GM21786 (cell line): ENCODE measurements around the gene PCDHGA5.
A peak's percentile ranks its signal among the peaks of the same experiment; 100 is the strongest.
"Not testable (repeated sequence)": the region's sequence is repeated elsewhere in the genome, so short reads cannot be mapped to it uniquely, and the experiment has no call there.

Source experiments
- ATAC-seq: cut with Tn5 transposase; IDR thresholded peaks from one replicate; pipeline ENCODE4 v1.9.1; 2021; ENCODE audit not compliant: unreplicated experiment

Gene PCDHGA5

GRCh38 chr5:141384471-141385267 lies 20.7 kb downstream of the PCDHGA5 start:
- ATAC-seq: no peak

DNA sequence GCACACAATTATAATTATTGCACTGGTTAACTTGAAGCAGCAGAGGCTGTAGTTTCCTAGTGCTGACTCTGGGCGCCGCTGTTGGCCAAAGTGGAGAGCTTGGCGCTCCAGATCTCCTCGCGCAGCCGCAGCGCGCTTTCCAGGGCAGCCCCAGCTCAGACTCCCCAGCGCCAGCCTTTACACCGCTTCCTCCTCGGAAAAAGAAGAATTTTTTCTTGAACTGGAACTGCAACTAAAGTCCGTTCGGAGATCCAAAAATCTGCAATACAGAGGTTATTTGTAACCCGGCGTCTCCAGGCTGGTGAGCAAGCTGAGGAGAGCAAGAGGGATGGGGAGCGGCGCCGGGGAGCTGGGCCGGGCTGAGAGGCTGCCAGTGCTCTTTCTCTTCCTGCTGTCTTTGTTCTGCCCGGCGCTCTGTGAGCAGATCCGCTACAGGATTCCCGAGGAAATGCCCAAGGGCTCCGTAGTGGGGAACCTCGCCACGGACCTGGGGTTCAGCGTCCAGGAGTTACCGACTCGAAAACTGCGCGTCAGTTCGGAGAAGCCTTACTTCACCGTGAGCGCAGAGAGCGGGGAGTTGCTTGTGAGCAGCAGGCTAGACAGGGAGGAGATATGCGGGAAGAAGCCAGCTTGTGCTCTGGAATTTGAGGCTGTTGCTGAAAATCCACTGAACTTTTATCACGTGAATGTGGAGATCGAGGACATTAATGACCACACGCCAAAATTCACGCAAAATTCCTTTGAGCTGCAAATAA lies 23.8 kb downstream of the PCDHGA5 start, which contains the start of gene PCDHGB4:
TSS of gene PCDHGB4 (plus strand) at position 142 of the 755 bp plus-strand sequence. CDS start at position 329, 187 bp downstream.
- peak; percentile 62 for ATAC-seq

DNA sequence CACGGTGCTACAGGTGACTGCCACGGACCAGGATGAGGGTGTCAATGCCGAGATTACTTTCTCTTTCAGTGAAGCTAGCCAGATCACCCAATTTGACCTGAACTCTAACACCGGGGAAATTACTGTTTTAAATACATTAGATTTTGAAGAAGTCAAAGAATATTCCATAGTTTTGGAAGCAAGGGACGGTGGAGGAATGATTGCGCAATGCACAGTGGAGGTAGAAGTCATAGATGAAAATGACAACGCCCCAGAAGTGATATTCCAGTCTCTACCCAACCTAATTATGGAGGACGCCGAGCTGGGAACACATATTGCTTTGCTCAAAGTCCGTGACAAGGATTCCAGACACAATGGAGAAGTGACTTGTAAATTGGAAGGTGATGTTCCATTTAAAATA lies 24.7 kb downstream of the PCDHGA5 start:
- ATAC-seq: no peak

DNA sequence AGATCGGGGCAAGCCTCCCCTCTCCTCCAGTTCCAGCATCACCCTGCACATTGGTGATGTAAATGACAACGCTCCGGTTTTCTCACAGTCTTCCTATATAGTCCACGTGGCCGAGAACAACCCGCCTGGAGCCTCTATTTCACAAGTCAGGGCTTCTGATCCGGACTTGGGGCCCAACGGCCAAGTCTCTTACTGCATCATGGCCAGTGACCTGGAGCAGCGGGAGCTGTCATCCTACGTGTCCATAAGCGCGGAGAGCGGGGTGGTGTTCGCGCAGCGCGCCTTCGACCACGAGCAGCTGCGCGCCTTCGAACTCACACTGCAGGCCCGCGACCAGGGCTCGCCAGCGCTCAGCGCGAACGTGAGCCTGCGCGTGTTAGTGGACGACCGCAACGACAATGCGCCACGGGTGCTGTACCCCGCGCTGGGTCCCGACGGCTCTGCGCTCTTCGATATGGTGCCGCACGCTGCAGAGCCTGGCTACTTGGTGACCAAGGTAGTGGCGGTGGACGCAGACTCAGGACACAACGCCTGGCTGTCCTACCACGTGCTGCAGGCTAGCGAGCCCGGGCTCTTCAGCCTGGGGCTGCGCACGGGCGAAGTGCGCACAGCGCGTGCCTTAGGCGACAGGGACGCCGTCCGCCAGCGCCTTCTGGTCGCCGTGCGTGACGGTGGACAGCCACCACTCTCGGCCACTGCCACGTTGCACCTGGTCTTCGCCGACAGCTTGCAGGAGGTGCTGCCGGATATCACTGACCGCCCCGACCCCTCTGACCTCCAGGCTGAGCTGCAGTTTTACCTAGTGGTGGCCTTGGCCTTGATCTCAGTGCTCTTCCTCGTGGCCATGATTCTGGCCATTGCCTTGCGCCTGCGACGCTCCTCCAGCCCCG lies 25.4 kb downstream of the PCDHGA5 start:
- no peak for ATAC-seq

GRCh38 chr5:141392429-141393198 lies 28.7 kb downstream of the PCDHGA5 start, which contains the start of gene PCDHGA8:
PCDHGA8 (plus strand) TSS chr5:141392633; CDS start chr5:141392814, 181 bp downstream.
- no peak for ATAC-seq

DNA sequence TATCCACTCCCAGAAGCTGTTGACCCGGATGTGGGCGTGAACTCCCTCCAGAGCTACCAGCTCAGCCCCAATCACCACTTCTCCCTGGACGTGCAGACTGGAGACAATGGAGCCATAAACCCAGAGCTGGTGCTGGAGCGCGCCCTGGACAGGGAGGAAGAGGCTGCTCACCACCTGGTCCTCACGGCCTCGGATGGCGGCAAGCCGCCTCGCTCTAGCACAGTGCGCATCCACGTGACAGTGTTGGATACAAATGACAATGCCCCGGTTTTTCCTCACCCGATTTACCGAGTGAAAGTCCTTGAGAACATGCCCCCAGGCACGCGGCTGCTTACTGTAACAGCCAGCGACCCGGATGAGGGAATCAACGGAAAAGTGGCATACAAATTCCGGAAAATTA lies 29.3 kb downstream of the PCDHGA5 start:
- no peak for ATAC-seq

DNA sequence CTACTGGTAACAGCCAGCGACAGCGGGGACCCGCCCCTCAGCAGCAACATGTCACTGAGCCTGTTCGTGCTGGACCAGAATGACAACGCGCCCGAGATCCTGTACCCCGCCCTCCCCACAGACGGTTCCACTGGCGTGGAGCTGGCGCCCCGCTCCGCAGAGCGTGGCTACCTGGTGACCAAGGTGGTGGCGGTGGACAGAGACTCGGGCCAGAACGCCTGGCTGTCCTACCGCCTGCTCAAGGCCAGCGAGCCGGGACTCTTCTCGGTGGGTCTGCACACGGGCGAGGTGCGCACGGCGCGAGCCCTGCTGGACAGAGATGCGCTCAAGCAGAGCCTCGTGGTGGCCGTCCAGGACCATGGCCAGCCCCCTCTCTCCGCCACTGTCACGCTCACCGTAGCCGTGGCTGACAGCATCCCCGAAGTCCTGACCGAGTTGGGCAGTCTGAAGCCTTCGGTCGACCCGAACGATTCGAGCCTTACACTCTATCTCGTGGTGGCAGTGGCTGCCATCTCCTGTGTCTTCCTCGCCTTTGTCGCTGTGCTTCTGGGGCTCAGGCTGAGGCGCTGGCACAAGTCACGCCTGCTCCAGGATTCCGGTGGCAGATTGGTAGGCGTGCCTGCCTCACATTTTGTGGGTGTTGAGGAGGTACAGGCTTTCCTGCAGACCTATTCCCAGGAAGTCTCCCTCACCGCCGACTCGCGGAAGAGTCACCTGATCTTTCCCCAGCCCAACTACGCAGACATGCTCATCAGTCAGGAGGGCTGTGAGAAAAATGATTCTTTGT lies 30.6 kb downstream of the PCDHGA5 start:
- ATAC-seq: not testable (repeated sequence)

DNA sequence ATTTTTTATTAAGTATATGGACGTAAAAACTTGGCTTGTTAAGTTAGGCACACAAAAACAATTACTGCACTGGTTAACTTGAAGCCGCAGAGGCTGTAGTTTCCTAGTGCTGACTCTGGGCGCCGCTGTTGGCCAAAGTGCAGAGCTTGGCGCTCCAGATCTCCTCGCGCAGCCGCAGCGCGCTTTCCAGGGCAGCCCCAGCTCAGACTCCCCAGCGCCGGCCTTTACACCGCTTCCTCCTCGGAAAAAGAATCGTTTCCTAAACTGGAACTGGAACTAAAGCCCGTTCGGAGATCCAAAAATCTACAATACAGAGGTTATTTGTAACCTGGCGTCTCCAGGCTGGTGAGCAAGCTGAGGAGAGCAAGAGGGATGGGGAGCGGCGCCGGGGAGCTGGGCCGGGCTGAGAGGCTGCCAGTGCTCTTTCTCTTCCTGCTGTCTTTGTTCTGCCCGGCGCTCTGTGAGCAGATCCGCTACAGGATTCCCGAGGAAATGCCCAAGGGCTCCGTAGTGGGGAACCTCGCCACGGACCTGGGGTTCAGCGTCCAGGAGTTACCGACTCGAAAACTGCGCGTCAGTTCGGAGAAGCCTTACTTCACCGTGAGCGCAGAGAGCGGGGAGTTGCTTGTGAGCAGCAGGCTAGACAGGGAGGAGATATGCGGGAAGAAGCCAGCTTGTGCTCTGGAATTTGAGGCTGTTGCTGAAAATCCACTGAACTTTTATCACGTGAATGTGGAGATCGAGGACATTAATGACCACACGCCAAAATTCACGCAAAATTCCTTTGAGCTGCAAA lies 34.0 kb downstream of the PCDHGA5 start, which contains the start of gene PCDHGB5:
TSS of gene PCDHGB5 (plus strand) at position 192 of the 796 bp plus-strand sequence. CDS start at position 373, 181 bp downstream.
- ATAC-seq: peak; percentile 97

- no peak for ATAC-seq
Measured at GRCh38 chr5:141398608-141399007, 34.6 kb downstream of the PCDHGA5 start.

DNA sequence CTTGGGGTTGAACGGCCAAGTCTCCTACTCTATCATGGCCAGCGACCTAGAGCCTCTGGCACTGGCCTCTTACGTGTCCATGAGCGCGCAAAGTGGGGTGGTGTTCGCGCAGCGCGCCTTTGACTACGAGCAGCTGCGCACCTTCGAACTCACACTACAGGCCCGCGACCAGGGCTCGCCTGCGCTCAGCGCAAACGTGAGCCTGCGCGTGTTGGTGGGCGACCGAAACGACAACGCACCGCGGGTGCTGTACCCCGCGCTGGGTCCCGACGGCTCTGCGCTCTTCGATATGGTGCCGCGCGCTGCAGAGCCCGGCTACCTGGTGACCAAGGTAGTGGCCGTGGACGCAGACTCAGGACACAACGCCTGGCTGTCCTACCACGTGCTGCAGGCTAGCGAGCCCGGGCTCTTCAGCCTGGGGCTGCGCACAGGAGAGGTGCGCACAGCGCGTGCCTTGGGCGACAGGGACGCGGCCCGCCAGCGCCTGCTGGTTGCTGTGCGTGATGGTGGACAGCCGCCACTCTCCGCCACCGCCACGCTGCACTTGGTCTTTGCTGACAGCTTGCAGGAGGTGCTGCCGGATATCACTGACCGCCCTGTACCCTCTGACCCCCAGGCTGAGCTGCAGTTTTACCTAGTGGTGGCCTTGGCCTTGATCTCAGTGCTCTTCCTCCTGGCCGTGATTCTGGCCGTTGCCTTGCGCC lies 35.7 kb downstream of the PCDHGA5 start:
- ATAC-seq: no peak

DNA sequence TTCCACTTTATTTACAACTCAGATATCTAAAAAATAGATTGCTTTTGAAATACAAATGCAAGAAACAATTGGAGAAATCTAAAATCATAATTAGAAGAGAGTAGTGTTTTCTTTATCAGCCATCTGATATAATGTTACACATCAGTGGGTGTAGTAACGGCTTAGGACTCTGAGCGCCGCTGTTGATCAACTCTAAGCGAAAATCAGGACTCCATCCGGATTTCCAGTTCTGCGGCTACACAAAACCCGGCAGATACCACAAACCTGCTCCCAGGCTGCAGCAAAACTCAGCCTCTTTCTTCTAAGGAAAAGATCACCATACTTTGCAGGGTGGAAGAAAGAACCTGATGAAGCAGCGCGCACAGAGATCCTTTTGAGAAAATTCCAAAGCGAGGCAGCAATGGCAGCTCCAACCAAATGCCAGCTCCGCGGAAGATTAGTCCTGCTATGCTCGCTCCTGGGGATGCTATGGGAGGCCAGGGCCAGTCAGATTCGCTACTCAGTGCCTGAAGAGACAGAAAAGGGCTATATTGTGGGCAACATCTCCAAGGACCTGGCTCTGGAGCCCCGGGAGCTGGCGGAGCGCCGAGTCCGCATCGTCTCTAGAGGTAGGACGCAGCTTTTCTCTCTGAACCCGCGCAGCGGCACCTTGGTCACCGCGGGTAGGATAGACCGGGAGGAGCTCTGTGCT lies 38.7 kb downstream of the PCDHGA5 start, which contains the start of gene PCDHGA9:
TSS of gene PCDHGA9 (plus strand) at position 226 of the 691 bp plus-strand sequence. CDS start at position 401, 175 bp downstream.
- ATAC-seq: no peak

- no peak for ATAC-seq
Measured at GRCh38 chr5:141403387-141403786, 39.4 kb downstream of the PCDHGA5 start.

- peak; percentile 65 for ATAC-seq
Measured at GRCh38 chr5:141407790-141408505, 44.0 kb downstream of the PCDHGA5 start, which contains the start of gene PCDHGB6. PCDHGB6 (plus strand) TSS chr5:141408021; CDS start chr5:141408203, 182 bp downstream.

- no peak for ATAC-seq
Measured at GRCh38 chr5:141409598-141410306, 45.8 kb downstream of the PCDHGA5 start.

DNA sequence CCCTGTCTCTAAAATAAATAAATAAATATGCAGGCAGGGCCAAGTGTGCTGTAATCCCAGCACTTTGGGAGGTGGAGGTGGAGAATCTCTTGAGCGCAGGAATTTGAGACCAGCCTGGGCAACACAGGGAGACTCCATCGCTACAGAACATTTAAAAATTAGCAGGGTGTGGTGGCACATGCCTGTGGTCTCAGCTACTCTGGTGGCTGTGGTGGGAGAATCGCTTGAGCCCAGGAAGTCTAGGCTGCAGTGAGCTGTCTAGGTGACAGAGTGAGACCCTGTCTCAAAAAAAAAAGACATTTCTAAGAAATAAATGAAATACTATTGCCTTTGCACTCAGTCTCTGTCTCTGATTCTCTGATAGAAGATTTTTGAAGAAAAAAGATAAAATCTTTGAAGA lies 47.6 kb downstream of the PCDHGA5 start:
- ATAC-seq: no peak
